Epithelial cell of esophagus (primary cell): Measurements from ENCODE around the gene HLA-DMA.
A peak's percentile ranks its signal among the peaks of the same experiment; 100 is the strongest.

Experiments used
- DNase-seq: peaks from one replicate; pipeline ENCODE4 v3.0.0; 2010; ENCODE audit warnings: low read depth
- H3K4me3 ChIP-seq: 2 replicates; pipeline ENCODE4 v1.5.1; 2011; ENCODE audit warnings: mild to moderate bottlenecking, low read length, control low read depth
- CTCF ChIP-seq: IDR thresholded peaks from 2 replicates; pipeline ENCODE4 v1.5.1; 2011; ENCODE audit warnings: low read depth, mild to moderate bottlenecking, low read length, control low read depth, inconsistent platforms; ENCODE audit not compliant: insufficient read depth; ENCODE audit errors: missing control alignments

The HLA-DMA gene

GRCh38 chr6:32952817-32953739 is at the start of gene HLA-DMA:
TSS of gene HLA-DMA (minus strand) at chr6:32953097. CDS start at chr6:32953036, 61 bp downstream.
- DNase-seq = peak; percentile 96

DNA sequence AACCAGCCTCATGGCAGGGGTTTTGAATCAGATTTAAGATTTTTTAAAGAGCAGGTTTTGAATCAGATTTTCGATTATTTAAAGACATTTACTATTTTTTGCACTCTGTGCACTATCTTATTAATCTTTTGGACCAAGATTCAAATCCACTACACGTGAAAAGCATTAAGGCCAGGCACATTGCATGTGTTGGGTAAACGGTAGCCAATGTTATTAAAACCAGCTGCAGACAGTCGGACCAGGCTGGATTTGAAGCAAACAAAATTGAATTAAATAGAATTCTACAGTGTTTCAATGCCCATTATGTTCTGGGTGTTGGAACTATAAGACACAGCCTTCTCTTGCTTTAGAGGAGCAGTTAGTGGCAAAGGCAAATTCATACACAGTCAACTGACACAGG is 48.8 kb upstream of the HLA-DMA start:
- H3K4me3 ChIP-seq = no peak overlapping the region
- no peak for TF ChIP-seq CTCF
- no peak for DNase-seq

More at GRCh38 chr6:32952817-32953739, at the start of gene HLA-DMA:
- TF ChIP-seq CTCF = peak; percentile 87
- H3K4me3 ChIP-seq = no peak within 1 kb of the TSS

DNA sequence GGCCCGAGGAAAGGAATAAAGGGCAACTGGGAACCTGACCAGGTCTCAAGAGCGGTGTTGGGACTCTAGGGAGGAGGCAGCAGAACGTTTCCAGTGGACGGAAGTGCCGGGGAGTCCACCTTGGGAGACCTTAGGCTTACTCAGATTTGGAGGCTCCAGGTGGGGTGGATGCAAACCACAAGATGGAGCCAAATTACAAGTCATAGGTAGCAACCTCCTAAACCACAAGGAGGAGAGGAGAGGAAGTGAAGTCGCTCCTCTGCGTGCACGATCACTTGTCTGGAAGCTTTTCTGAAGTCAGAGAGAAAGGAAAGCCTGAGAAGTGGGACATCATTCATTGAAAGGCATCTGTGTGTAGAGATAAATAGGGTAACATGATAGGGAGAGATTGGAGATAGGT is 47.2 kb upstream of the HLA-DMA start:
- H3K4me3 ChIP-seq = no peak overlapping the region
- TF ChIP-seq CTCF = peak; percentile 60
- DNase-seq = peak; percentile 69

GRCh38 chr6:32995448-32995847 is 42.6 kb upstream of the HLA-DMA start:
- DNase-seq = no peak
- TF ChIP-seq CTCF = no peak
- no peak overlapping the region for H3K4me3 ChIP-seq

DNA sequence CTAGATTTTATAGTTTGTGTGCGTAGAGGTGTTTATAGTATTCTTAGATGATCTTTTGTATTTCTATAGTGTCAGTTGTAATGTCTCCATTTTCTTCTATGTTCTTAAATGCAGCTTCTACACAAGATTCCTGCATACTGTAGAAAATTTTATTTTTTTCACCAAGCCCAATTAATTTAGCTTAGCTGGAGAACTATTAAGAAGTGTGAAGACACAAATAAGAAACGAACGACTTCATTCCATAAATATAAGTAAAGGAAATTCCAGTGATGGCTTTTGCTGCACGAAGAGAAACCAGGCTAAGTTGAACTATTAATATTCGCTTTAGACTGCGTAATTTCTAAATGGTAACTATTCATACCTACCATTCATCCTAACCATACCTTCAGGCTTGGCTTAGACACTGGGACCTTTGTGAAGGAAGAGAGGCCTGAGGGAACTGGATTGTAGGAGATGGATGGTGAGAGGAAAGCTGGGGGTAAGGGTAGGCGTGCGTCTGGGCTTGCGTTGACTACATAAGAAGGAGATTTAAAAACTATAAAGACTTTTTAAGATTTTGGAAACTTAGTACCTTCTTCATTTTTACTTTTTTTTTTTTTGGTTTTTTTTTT is 40.6 kb upstream of the HLA-DMA start:
- H3K4me3 ChIP-seq = no peak overlapping the region
- DNase-seq = no peak
- no peak for TF ChIP-seq CTCF

- DNase-seq = no peak
- TF ChIP-seq CTCF = no peak
- H3K4me3 ChIP-seq = no peak overlapping the region
Measured at GRCh38 chr6:32991972-32992371, 39.1 kb upstream of the HLA-DMA start.
